Measurements from ENCODE around the gene ENTPD1.

DNA sequence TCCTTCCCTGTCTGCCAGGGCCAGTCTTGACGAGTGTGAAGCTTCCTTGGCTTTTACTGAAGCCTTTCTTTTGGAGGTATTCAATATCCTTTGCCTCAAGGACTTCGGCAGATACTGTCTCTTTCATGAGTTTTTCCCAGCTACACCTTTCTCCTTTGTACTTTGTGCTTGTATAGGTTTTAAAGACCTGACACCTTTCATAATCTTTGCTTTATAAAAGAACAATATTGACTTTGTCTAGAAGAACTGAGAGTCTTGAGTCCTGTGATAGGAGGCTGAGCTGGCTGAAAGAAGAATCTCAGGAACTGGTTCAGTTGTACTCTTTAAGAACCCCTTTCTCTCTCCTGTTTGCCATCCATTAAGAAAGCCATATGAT lies 110.5 kb downstream of the ENTPD1 start:
- TF ChIP-seq, protein P1, sequence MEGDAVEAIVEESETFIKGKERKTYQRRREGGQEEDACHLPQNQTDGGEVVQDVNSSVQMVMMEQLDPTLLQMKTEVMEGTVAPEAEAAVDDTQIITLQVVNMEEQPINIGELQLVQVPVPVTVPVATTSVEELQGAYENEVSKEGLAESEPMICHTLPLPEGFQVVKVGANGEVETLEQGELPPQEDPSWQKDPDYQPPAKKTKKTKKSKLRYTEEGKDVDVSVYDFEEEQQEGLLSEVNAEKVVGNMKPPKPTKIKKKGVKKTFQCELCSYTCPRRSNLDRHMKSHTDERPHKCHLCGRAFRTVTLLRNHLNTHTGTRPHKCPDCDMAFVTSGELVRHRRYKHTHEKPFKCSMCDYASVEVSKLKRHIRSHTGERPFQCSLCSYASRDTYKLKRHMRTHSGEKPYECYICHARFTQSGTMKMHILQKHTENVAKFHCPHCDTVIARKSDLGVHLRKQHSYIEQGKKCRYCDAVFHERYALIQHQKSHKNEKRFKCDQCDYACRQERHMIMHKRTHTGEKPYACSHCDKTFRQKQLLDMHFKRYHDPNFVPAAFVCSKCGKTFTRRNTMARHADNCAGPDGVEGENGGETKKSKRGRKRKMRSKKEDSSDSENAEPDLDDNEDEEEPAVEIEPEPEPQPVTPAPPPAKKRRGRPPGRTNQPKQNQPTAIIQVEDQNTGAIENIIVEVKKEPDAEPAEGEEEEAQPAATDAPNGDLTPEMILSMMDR (IDR thresholded peaks at IDR 0.05), result no peak
- no peak for TF ChIP-seq ZFX (IDR thresholded peaks at IDR 0.05; ENCODE audit: borderline replicate concordance)
